HepG2 (cell line): ENCODE results near the gene EHD1. TPM values are rescaled to one million over a fixed set of nuclear protein-coding genes. Genes with fewer than 3 reads are reported as not detected.

Experiments
- ATAC-seq: fragments of 200-7000 bp; cut with Tn5 transposase; 3 replicates; pipeline ENCODE4 v1.9.1; 2020; ENCODE audit warnings: mild to moderate bottlenecking, moderate library complexity
- BruUV-seq: library from RNA; stranded (reverse); fragments of 400-500 nt; replicated peaks from 2 replicates; lab custom pipeline; 2021; lab: Mats Ljungman, UMichigan
- CTCF ChIA-PET: fragments of 300-600 bp; formaldehyde crosslinking; extraction: SDS; loops from one replicate; lab custom pipeline; 2021; ENCODE audit warnings: low total read pairs, inconsistent platforms, low intra/inter-chr PET ratio; lab: Yijun Ruan, JAX
- POLR2A ChIA-PET: fragments of 350-600 bp; sonication (Branson Sonifier 250); formaldehyde crosslinking; loops from one replicate; lab custom pipeline; 2020; ENCODE audit warnings: antibody characterized with exemption, inconsistent platforms; lab: Yijun Ruan, JAX
- DNase-seq: peaks from one replicate; pipeline ENCODE4 v3.0.0-alpha.2; 2015; ENCODE audit warnings: low spot score
- FAIRE-seq: peaks from 3 replicates; lab custom pipeline; 2011; peaks lifted over from hg19 to GRCh38; lab: Jason Lieb, UNC
- H2AFZ ChIP-seq: one replicate; pipeline ENCODE4 v1.6.1; 2011; ENCODE audit warnings: low read length, inconsistent platforms
- H3K27ac ChIP-seq: fragments of 300-600 bp; 3 replicates; pipeline ENCODE4 v1.8.0; 2011; ENCODE audit warnings: mixed run types, mild to moderate bottlenecking, mixed read lengths, low read length, inconsistent platforms; ENCODE audit not compliant: insufficient read depth; ENCODE audit errors: extremely low read length
- H3K27me3 ChIP-seq, 2 experiments: fragments of 200-600 bp in 1 of 2; 2 replicates in 1 of 2; 3 replicates in 1 of 2; pipeline versions ENCODE4 v1.6.0 to v1.8.0; 2011; ENCODE audit warnings: low read length in 2 of 2, mild to moderate bottlenecking in 2 of 2, moderate library complexity in 2 of 2, inconsistent platforms in 1 of 2; ENCODE audit not compliant: insufficient read depth in 2 of 2, control insufficient read depth in 1 of 2
- H3K36me3 ChIP-seq, 2 experiments: fragments of 200-600 bp in 1 of 2; replicated peaks in 1 of 2; 2 replicates in 1 of 2; 3 replicates in 1 of 2; pipeline versions ENCODE4 v1.5.1 to v1.8.0; 2011; ENCODE audit warnings: low read length in 2 of 2, inconsistent platforms in 1 of 2; ENCODE audit not compliant: insufficient read depth in 2 of 2, control insufficient read depth in 1 of 2
- H3K4me1 ChIP-seq: 2 replicates; pipeline ENCODE4 v1.5.1; 2012; ENCODE audit warnings: low read length, inconsistent platforms; ENCODE audit not compliant: insufficient read depth
- H3K4me2 ChIP-seq: 2 replicates; pipeline ENCODE4 v1.6.0; 2011; ENCODE audit warnings: low read depth, low read length, inconsistent platforms
- H3K4me3 ChIP-seq, 3 experiments: fragments of 200-600 bp in 1 of 3; sonication (generic), shearing (Covaris generic) in 1 of 3; replicated peaks in 1 of 3; 2 replicates each; pipeline ENCODE4 v1.5.1; 2011 to 2016; ENCODE audit warnings: low read length in 3 of 3, inconsistent platforms in 2 of 3, low read depth in 2 of 3, mild to moderate bottlenecking in 2 of 3, control low read depth in 1 of 3, mixed read lengths in 1 of 3; ENCODE audit not compliant: insufficient read depth in 1 of 3
- H3K79me2 ChIP-seq: one replicate; pipeline ENCODE4 v1.6.1; 2011; ENCODE audit warnings: low read length, inconsistent platforms; ENCODE audit not compliant: insufficient read depth
- H3K9ac ChIP-seq: 2 replicates; pipeline ENCODE4 v1.6.0; 2011; ENCODE audit warnings: mild to moderate bottlenecking, low read depth, low read length, inconsistent platforms; ENCODE audit not compliant: insufficient read depth
- H3K9me3 ChIP-seq: 2 replicates; pipeline ENCODE4 v1.5.1; 2012; ENCODE audit warnings: mild to moderate bottlenecking, low read length
- H4K20me1 ChIP-seq: 2 replicates; pipeline ENCODE4 v1.6.0; 2011; ENCODE audit warnings: inconsistent platforms, mild to moderate bottlenecking, low read length, moderate library complexity; ENCODE audit not compliant: insufficient read depth
- FOXK2 ChIP-seq: fragments of 450-650 bp; IDR thresholded peaks from 2 replicates; pipeline ENCODE4 v1.6.1; 2016
- PHF20 ChIP-seq: sonication (generic); formaldehyde crosslinking; IDR thresholded peaks from 2 replicates; pipeline ENCODE4 v1.5.0; 2020; ENCODE audit warnings: mild to moderate bottlenecking, missing genetic modification reagents
- TEAD2 ChIP-seq: sonication (generic); formaldehyde crosslinking; IDR thresholded peaks from 2 replicates; pipeline ENCODE4 v1.9.0; 2021; ENCODE audit warnings: missing genetic modification reagents
- ZNF350 ChIP-seq: sonication (generic); formaldehyde crosslinking; IDR thresholded peaks from 2 replicates; pipeline ENCODE4 v1.4.0; 2020; ENCODE audit warnings: mild to moderate bottlenecking, low read depth, missing genetic modification reagents, borderline replicate concordance
- ZNF550 ChIP-seq: sonication (generic); formaldehyde crosslinking; IDR thresholded peaks from 2 replicates; pipeline ENCODE4 v1.4.0; 2020; ENCODE audit warnings: mild to moderate bottlenecking, missing genetic modification reagents, borderline replicate concordance
- ZNF572 ChIP-seq: sonication (generic); formaldehyde crosslinking; IDR thresholded peaks from 2 replicates; pipeline ENCODE4 v1.5.1; 2020; ENCODE audit warnings: mild to moderate bottlenecking, missing genetic modification reagents
- ZNF598 ChIP-seq: sonication (generic); formaldehyde crosslinking; IDR thresholded peaks from 2 replicates; pipeline ENCODE4 v1.5.1; 2020; ENCODE audit warnings: mild to moderate bottlenecking, missing genetic modification reagents, borderline replicate concordance
- WGBS: methylation state at CpG from one replicate; pipeline ENCODE4 v1.1.6; 2017; ENCODE audit warnings: low lambda C conversion rate; 5-methylcytosine and 5-hydroxymethylcytosine counted together
- in situ Hi-C: cut with HindIII; loops from 2 replicates; pipeline ENCODE4 v1.10.0; 2017; ENCODE audit warnings: low pct_unique_long_range_greater_than_20kb; ENCODE audit not compliant: extremely low pct_ligation_motif_present
- intact Hi-C: fragments of 100-400 bp; cut with micrococcal nuclease; formaldehyde crosslinking; loops from one replicate; pipeline ENCODE4 v1.10.0; 2022; ENCODE audit not compliant: unreplicated experiment
- polyA plus RNA-seq, 8 experiments: library from polyadenylated mRNA; depleted of rRNA in 3 of 8; stranded (reverse) in 7 of 8; unstranded in 1 of 8; fragments of >200 nt; fragmentation: Illumina TruSeq in 4 of 8; extraction: Trizol in 4 of 8; gene quantifications; 2 replicates each; pipeline versions ENCODE4 v1.2.1 to v1.2.3, GENCODE V29; 2011 to 2016; ENCODE audit warnings: low read depth in 4 of 8, missing spikeins in 1 of 8, mixed read lengths in 1 of 8; ENCODE audit not compliant: insufficient read depth in 1 of 8
- total RNA-seq, 5 experiments: library from RNA; depleted of rRNA; stranded (reverse); fragments of >200 nt; fragmentation: Illumina TruSeq; extraction: Trizol; gene quantifications; 2 replicates each; pipeline ENCODE4 v1.2.3, GENCODE V29; 2016; ENCODE audit warnings: low read depth in 1 of 5
- TF ChIP-seq, protein P1 (sequence below): sonication (generic); formaldehyde crosslinking; IDR thresholded peaks from 2 replicates; pipeline ENCODE4 v1.8.0; 2023; ENCODE audit warnings: mild to moderate bottlenecking, missing genetic modification reagents
- TF ChIP-seq, protein P2 (sequence below): IDR thresholded peaks from 2 replicates; pipeline ENCODE4 v1.4.0; 2020; ENCODE audit warnings: mild to moderate bottlenecking, missing genetic modification reagents
- TF ChIP-seq, protein P3 (sequence below): sonication (generic); formaldehyde crosslinking; IDR thresholded peaks from 2 replicates; pipeline ENCODE4 v1.4.0; 2020; ENCODE audit warnings: mild to moderate bottlenecking, low read depth, missing genetic modification reagents
- TF ChIP-seq, protein P4 (sequence below): sonication (generic); formaldehyde crosslinking; IDR thresholded peaks from 2 replicates; pipeline ENCODE4 v1.4.0; 2020; ENCODE audit warnings: missing genetic modification reagents, borderline replicate concordance

The EHD1 gene
- total and polyA plus RNA-seq, 2 of the 13 experiments (the other 11 are each of a cell fraction or from before 2014, with no cell fraction given) = 23.6 to 26.6 TPM

DNA sequence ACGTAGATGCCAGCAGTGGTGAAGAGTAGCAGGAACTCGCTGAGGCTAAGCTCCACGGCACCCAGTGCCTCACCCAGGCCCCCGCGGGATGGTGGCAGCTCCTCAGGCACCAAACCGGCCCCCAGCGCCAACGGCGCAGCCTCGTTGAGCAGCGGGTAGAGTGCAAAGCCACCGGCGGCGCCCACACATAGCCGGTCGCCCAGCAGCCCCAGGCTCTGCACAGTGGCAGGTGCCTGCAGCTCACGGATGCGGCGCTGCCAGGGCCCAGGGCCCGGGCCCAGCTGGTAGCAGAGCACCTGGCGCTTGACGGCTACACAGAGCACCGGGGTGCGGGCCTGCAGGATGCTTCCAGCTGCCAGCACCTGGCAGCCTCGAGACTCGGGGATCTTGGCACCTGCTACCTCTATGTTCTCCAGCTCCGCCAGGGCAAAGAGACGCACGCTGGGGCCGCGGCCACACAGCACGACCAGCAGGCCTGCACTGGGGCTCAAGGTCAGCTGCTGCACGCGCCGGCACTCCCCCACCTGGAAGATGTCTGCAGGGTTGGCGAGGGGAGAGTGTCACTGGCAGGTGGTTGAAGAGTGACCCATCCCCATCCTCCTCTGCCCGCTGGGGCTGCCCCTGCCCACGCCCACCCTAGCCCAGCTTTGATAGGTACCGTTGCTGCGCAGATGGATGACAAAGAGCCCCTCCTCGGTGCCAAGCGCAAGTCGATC is 48.7 kb downstream of the EHD1 start:
- Histone ChIP-seq H3K4me2 (no peak overlapping the region), H3K79me2 (no peaks in the 10 kb centered on the region), H3K27me3 (no peaks in the 10 kb centered on the region), H3K4me3 (no peak overlapping the region), H4K20me1 (no peaks in the 10 kb centered on the region), H2AFZ (no peak overlapping the region), H3K9ac (no peak overlapping the region), H3K36me3 (no peaks in the 10 kb centered on the region), H3K9me3 (no peaks in the 10 kb centered on the region), H3K27ac (no peak overlapping the region), H3K4me1 (no peaks in the 10 kb centered on the region)
- DNase-seq (no peak), ATAC-seq (no peak), FAIRE-seq (no peak)
- ChIA-PET POLR2A (no interaction called here), CTCF (no interaction called here)
- in situ Hi-C loops (no loop called here), intact Hi-C loops (no loop called here)
- BruUV-seq = no TSS peak
- WGBS = 91% methylated on average over 15 of the region's 43 CpGs
- no peak for TF ChIP-seq FOXK2
- TF ChIP-seq, protein P1, sequence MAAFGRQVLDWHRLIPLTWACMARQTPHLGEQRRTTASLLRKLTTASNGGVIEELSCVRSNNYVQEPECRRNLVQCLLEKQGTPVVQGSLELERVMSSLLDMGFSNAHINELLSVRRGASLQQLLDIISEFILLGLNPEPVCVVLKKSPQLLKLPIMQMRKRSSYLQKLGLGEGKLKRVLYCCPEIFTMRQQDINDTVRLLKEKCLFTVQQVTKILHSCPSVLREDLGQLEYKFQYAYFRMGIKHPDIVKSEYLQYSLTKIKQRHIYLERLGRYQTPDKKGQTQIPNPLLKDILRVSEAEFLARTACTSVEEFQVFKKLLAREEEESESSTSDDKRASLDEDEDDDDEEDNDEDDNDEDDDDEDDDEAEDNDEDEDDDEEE (CRISPR knock-in tag) = no peak
- TF ChIP-seq, protein P2, sequence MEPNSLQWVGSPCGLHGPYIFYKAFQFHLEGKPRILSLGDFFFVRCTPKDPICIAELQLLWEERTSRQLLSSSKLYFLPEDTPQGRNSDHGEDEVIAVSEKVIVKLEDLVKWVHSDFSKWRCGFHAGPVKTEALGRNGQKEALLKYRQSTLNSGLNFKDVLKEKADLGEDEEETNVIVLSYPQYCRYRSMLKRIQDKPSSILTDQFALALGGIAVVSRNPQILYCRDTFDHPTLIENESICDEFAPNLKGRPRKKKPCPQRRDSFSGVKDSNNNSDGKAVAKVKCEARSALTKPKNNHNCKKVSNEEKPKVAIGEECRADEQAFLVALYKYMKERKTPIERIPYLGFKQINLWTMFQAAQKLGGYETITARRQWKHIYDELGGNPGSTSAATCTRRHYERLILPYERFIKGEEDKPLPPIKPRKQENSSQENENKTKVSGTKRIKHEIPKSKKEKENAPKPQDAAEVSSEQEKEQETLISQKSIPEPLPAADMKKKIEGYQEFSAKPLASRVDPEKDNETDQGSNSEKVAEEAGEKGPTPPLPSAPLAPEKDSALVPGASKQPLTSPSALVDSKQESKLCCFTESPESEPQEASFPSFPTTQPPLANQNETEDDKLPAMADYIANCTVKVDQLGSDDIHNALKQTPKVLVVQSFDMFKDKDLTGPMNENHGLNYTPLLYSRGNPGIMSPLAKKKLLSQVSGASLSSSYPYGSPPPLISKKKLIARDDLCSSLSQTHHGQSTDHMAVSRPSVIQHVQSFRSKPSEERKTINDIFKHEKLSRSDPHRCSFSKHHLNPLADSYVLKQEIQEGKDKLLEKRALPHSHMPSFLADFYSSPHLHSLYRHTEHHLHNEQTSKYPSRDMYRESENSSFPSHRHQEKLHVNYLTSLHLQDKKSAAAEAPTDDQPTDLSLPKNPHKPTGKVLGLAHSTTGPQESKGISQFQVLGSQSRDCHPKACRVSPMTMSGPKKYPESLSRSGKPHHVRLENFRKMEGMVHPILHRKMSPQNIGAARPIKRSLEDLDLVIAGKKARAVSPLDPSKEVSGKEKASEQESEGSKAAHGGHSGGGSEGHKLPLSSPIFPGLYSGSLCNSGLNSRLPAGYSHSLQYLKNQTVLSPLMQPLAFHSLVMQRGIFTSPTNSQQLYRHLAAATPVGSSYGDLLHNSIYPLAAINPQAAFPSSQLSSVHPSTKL (CRISPR knock-in tag) = no peak
- no peak for TF ChIP-seq ZNF350 (CRISPR knock-in tag)
- TF ChIP-seq ZNF572 (CRISPR knock-in tag) = no peak
- no peak for TF ChIP-seq ZNF550 (CRISPR knock-in tag)
- TF ChIP-seq ZNF598 (CRISPR knock-in tag) = no peak
- TF ChIP-seq TEAD2 (CRISPR knock-in tag) = no peak
- TF ChIP-seq PHF20 (CRISPR knock-in tag) = no peak
- TF ChIP-seq, protein P3, sequence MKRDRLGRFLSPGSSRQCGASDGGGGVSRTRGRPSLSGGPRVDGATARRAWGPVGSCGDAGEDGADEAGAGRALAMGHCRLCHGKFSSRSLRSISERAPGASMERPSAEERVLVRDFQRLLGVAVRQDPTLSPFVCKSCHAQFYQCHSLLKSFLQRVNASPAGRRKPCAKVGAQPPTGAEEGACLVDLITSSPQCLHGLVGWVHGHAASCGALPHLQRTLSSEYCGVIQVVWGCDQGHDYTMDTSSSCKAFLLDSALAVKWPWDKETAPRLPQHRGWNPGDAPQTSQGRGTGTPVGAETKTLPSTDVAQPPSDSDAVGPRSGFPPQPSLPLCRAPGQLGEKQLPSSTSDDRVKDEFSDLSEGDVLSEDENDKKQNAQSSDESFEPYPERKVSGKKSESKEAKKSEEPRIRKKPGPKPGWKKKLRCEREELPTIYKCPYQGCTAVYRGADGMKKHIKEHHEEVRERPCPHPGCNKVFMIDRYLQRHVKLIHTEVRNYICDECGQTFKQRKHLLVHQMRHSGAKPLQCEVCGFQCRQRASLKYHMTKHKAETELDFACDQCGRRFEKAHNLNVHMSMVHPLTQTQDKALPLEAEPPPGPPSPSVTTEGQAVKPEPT (CRISPR knock-in tag) = no peak
- TF ChIP-seq, protein P4, sequence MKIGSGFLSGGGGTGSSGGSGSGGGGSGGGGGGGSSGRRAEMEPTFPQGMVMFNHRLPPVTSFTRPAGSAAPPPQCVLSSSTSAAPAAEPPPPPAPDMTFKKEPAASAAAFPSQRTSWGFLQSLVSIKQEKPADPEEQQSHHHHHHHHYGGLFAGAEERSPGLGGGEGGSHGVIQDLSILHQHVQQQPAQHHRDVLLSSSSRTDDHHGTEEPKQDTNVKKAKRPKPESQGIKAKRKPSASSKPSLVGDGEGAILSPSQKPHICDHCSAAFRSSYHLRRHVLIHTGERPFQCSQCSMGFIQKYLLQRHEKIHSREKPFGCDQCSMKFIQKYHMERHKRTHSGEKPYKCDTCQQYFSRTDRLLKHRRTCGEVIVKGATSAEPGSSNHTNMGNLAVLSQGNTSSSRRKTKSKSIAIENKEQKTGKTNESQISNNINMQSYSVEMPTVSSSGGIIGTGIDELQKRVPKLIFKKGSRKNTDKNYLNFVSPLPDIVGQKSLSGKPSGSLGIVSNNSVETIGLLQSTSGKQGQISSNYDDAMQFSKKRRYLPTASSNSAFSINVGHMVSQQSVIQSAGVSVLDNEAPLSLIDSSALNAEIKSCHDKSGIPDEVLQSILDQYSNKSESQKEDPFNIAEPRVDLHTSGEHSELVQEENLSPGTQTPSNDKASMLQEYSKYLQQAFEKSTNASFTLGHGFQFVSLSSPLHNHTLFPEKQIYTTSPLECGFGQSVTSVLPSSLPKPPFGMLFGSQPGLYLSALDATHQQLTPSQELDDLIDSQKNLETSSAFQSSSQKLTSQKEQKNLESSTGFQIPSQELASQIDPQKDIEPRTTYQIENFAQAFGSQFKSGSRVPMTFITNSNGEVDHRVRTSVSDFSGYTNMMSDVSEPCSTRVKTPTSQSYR (CRISPR knock-in tag) = no peak
